Psoas muscle (tissue), 8 donors: ENCODE measurements around the gene MCTP1. TPM values are rescaled to one million over a fixed set of nuclear protein-coding genes. Genes with fewer than 3 reads are reported as not detected.

ENCODE experiments used
- ATAC-seq, 4 donors: fragments of 200-7000 bp; cut with Tn5 transposase; one replicate each; pipeline ENCODE4 v1.9.1; 2020; ENCODE audit warnings: moderate library complexity in 3 of 4, mild to moderate bottlenecking in 2 of 4
- DNase-seq, 2 donors: peaks; one replicate each; pipeline ENCODE4 v3.0.0-alpha.2; 2020
- H3K27ac ChIP-seq: fragments of 200-600 bp; one replicate; pipeline ENCODE4 v1.8.0; 2022
- H3K27me3 ChIP-seq, 3 donors: fragments of 200-600 bp in 1 of 3; one replicate each; pipeline versions ENCODE4 v1.6.1 to v1.8.0; 2013 to 2022; ENCODE audit warnings: low read length in 2 of 3, mild to moderate bottlenecking in 2 of 3, moderate library complexity in 1 of 3; ENCODE audit not compliant: insufficient read depth in 3 of 3
- H3K36me3 ChIP-seq, 2 donors: fragments of 200-600 bp in 1 of 2; one replicate each; pipeline versions ENCODE4 v1.6.1 to v1.8.0; 2013 to 2022; ENCODE audit warnings: low read depth in 1 of 2, mild to moderate bottlenecking in 1 of 2, moderate library complexity in 1 of 2; ENCODE audit not compliant: insufficient read depth in 1 of 2
- H3K4me1 ChIP-seq: fragments of 200-600 bp; one replicate; pipeline ENCODE4 v1.8.0; 2022
- H3K4me3 ChIP-seq: fragments of 200-600 bp; one replicate; pipeline ENCODE4 v1.8.0; 2022; ENCODE audit warnings: mild to moderate bottlenecking
- H3K9me3 ChIP-seq: fragments of 200-600 bp; one replicate; pipeline ENCODE4 v1.8.0; 2022
- WGBS, 3 donors: extraction: QIAGEN DNeasy Blood & Tissue Kit; methylation state at CpG; one replicate each; pipeline versions ENCODE4 v1.1.6 to v1.1.7; 2013; 5-methylcytosine and 5-hydroxymethylcytosine counted together
- intact Hi-C, 2 donors: fragments of 100-400 bp; cut with DNase I; formaldehyde crosslinking; loops; one replicate each; pipeline versions ENCODE4 v1.11.0 to v1.14.2; 2022
- polyA plus RNA-seq, 3 donors: library from polyadenylated mRNA; stranded (reverse); fragments of 200-250 nt; gene quantifications; one replicate each; pipeline ENCODE4 v1.2.3, GENCODE V29; 2013
- total RNA-seq, 4 donors: library from RNA; stranded (reverse); fragmentation: NEBNext Ultra II Directional in 2 of 4; extraction: Animal tissue kit (Norgen Biotek cat#: 25700) in 2 of 4; gene quantifications; one replicate each; pipeline versions ENCODE4 v1.2.1 to v1.2.4, GENCODE V29; 2021 to 2023
- TF ChIP-seq, protein P1 (sequence below): fragments of 200-600 bp; IDR thresholded peaks from one replicate; pipeline ENCODE4 v1.8.0; 2022; ENCODE audit warnings: antibody characterized with exemption
- donor health status: healthy with polysubstance abuse.
- donor health status: DM: no; HTN: no; CAD: no; lungs with moderate emphysema.
- donor health status: Bipolar disorder and iron deficiency.
- donor health status: healthy.
- donor health status: DM: yes; HTN: yes; CAD: no.
- donor health status: DM: no; HTN: no; CAD: no.
- donor health status: DM: no; HTN: no; CAD: no.
- donor health status: DM: yes; HTN: yes; CAD: no.

Gene MCTP1
- total and polyA plus RNA-seq, 7 donors, result 1.4 to 8.8 (median 3.5) TPM

DNA sequence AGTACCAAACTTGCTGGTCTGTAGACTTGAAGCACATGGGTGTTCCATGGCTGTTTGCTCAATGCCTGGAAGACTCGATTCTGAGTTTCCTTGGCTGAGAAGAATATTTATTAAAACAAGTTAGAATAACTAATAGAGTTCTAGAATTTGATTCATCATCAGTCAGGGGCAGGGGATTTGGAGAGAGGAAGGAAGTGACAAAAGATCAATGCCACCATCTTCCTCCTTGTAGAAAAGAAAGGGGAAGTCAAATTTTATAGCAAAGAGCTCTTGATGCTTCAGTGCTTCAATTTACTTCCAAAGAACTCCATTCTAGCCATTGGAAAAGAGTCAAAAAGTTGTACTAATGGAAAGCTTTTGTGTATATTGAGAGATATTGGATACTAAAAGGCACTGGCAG lies 236.3 kb downstream of the MCTP1 start:
- H3K27me3 ChIP-seq, result peaks cover 0 to 2% (median 0%) of the 10 kb centered on the region in 3 donors
- DNase-seq (no peak), ATAC-seq (no peak)
- no peaks in the 10 kb centered on the region for H3K9me3 ChIP-seq
- intact Hi-C loops, result no loop called here
- H3K4me1 ChIP-seq, result no peaks in the 10 kb centered on the region
- TF ChIP-seq, protein P1, sequence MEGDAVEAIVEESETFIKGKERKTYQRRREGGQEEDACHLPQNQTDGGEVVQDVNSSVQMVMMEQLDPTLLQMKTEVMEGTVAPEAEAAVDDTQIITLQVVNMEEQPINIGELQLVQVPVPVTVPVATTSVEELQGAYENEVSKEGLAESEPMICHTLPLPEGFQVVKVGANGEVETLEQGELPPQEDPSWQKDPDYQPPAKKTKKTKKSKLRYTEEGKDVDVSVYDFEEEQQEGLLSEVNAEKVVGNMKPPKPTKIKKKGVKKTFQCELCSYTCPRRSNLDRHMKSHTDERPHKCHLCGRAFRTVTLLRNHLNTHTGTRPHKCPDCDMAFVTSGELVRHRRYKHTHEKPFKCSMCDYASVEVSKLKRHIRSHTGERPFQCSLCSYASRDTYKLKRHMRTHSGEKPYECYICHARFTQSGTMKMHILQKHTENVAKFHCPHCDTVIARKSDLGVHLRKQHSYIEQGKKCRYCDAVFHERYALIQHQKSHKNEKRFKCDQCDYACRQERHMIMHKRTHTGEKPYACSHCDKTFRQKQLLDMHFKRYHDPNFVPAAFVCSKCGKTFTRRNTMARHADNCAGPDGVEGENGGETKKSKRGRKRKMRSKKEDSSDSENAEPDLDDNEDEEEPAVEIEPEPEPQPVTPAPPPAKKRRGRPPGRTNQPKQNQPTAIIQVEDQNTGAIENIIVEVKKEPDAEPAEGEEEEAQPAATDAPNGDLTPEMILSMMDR, result no peak
- no peaks in the 10 kb centered on the region for H3K36me3 ChIP-seq
- WGBS, 3 donors, result 76 to 85% (median 82%) methylated on average over 1 of the region's 1 CpG
- H3K27ac ChIP-seq, result no peak overlapping the region
- no peak overlapping the region for H3K4me3 ChIP-seq

DNA sequence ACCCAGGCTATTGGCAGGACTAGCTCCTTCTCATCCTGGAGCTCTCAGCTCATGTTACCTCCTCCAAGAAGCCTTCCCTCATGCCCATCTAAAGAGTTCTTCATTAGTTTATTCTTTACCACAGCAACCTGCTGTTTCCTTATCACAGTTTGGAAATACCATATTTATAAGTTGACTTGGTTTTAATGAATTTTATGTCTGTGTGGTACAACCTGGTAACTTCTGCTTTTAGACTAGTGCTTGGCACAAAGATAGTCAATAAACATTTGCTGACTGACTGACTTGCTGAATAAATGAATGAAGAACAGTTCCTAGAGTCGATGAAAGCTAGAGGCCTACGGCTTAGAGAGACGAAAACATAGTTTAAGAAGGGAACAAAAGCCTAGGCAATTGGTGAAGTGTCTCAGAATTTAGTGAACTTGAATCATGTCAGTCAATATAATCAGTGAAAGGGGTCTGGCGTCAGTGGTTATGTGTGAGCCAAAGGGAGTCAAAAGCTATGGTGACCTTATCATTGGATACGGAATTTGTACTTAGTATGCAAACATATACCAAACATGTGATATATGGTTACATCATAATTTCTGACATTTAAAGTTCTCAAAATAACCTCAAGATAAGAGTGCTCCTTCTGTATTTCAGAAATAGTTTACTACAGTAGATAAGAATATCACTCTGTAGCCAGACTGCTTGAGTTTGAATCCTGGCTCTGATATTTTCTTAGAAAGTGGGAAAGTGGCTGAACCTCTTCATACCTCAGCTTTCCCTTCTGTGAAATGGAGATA lies 239.5 kb downstream of the MCTP1 start:
- Histone ChIP-seq H3K27ac (no peak overlapping the region), H3K9me3 (no peaks in the 10 kb centered on the region), H3K4me1 (no peaks in the 10 kb centered on the region), H3K36me3 (no peaks in the 10 kb centered on the region), H3K4me3 (no peak overlapping the region), H3K27me3 (peaks cover 0 to 2% (median 0%) of the 10 kb centered on the region in 3 donors)
- intact Hi-C loops, result no loop called here
- 68 to 73% (median 72%) methylated on average over 5 of the region's 5 CpGs for WGBS, 3 donors
- ATAC-seq (no peak), DNase-seq (no peak)
- TF ChIP-seq, protein P1, result no peak

DNA sequence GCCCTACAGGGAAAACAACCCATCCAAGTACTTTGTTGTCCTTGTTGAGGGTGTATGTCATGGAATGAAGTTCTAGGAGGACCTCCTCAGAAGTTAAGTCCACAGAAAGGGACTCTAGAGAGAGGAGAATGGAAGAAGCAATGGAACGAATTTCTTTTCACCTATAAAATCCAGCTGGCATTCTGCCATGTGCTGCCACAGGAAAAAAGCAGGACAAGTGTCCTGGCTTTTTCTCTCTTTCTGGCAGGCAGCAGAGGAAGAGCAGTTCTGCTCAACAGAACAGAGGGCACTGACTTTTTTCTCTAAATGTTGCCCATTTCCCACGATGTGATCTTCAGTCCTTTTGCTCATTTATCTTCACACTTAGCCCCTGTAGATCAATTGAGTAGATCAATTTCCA lies 240.8 kb downstream of the MCTP1 start:
- intact Hi-C loops, result no loop called here
- no peak overlapping the region for H3K27ac ChIP-seq
- WGBS, 3 donors, result 16 to 27% (median 17%) methylated on average over 2 of the region's 2 CpGs
- TF ChIP-seq, protein P1, result no peak
- H3K27me3 ChIP-seq, result peaks cover 0 to 2% (median 0%) of the 10 kb centered on the region in 3 donors
- H3K4me3 ChIP-seq, result no peak overlapping the region
- DNase-seq, result no peak
- no peaks in the 10 kb centered on the region for H3K9me3 ChIP-seq
- no peak for ATAC-seq
- H3K36me3 ChIP-seq, result no peaks in the 10 kb centered on the region
- H3K4me1 ChIP-seq, result no peaks in the 10 kb centered on the region

DNA sequence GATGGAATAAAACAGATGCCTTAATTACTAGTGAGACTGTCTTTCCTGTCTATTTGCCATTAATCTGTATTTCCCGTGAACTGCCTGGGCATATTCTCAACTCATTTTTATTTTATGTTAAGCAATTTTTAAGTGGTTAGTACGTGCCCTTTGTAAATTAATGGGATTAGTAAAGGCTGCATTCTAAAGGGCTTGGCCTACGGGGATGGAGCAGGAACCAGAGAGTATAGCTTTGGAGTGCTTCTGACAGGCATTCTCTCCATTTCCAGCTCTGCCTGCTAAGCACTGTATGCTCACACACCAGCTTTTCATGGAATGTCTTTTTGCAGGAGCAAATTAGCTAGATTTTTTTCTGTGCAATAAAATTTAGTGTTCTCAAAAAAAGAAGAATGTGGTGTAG lies 241.2 kb downstream of the MCTP1 start:
- WGBS, 3 donors, result 24 to 31% (median 30%) methylated on average over 3 of the region's 3 CpGs
- Histone ChIP-seq H3K4me1 (no peaks in the 10 kb centered on the region), H3K36me3 (no peaks in the 10 kb centered on the region), H3K4me3 (no peak overlapping the region), H3K9me3 (no peaks in the 10 kb centered on the region), H3K27ac (no peak overlapping the region), H3K27me3 (peaks cover 0 to 2% (median 0%) of the 10 kb centered on the region in 3 donors)
- DNase-seq (no peak), ATAC-seq (no peak)
- TF ChIP-seq, protein P1, result no peak
- intact Hi-C loops, result no loop called here

DNA sequence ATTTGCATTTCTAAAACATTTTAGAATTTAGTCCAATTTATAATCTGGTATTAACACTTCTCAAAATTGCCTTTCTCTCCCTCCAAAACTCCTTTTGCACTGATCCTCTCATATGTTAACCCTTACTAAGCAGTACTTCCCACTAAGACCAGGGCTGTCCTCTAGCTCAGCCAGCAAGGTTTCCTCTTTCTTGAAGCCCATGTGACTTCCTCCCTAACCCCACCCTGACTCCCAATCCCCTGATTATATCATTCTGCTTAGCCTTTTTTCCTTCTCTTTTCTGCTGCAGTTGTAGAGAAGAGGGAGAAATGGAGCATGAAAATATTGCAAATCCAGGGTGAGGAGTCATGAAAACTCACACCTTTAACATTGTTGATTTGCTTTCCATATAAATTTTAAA lies 241.7 kb downstream of the MCTP1 start:
- no peak for DNase-seq
- Histone ChIP-seq H3K27ac (no peak overlapping the region), H3K4me1 (no peaks in the 10 kb centered on the region), H3K9me3 (no peaks in the 10 kb centered on the region), H3K4me3 (no peak overlapping the region), H3K36me3 (no peaks in the 10 kb centered on the region), H3K27me3 (peaks cover 0 to 2% (median 0%) of the 10 kb centered on the region in 3 donors)
- intact Hi-C loops, result no loop called here
- ATAC-seq, result no peak
- TF ChIP-seq, protein P1, result no peak
